HCT116 (cell line): ENCODE measurements around the gene BOD1L1.

ENCODE experiments used
- EGR1 ChIP-seq: IDR thresholded peaks from 2 replicates; pipeline ENCODE4 v1.6.1; 2012; ENCODE audit warnings: low read depth
- ELF1 ChIP-seq: IDR thresholded peaks from 2 replicates; pipeline ENCODE4 v1.6.1; 2012; ENCODE audit warnings: low read depth, borderline replicate concordance
- EZH2 ChIP-seq: fragments of 200-600 bp; sonication (generic); IDR thresholded peaks from 2 replicates; pipeline ENCODE4 v1.6.1; 2017; ENCODE audit warnings: antibody characterized with exemption, mixed run types
- POLR2A ChIP-seq: IDR thresholded peaks from 2 replicates; pipeline ENCODE4 v1.7.0; 2011; ENCODE audit warnings: borderline replicate concordance; ENCODE audit not compliant: insufficient read depth, insufficient read length; ENCODE audit errors: extremely low read depth
- RAD21 ChIP-seq: IDR thresholded peaks from 2 replicates; pipeline ENCODE4 v1.6.1; 2012; ENCODE audit warnings: low read depth, mild to moderate bottlenecking
- SP1 ChIP-seq: IDR thresholded peaks from 2 replicates; pipeline ENCODE4 v1.6.1; 2012; ENCODE audit warnings: low read depth
- ZFX ChIP-seq: fragments of 450-650 bp; IDR thresholded peaks from 2 replicates; pipeline ENCODE4 v1.6.1; 2017
- ZNF274 ChIP-seq: fragments of 200-500 bp; sonication (Bioruptor generic); IDR thresholded peaks from 2 replicates; pipeline ENCODE4 v1.6.1; 2014; ENCODE audit warnings: mild to moderate bottlenecking, low read depth, low read length, inconsistent platforms
- TF ChIP-seq, protein P1 (sequence below), 3 experiments: fragments of 200-600 bp in 1 of 3; sonication (generic) in 1 of 3; IDR thresholded peaks in 2 of 3; conservative IDR thresholded peaks in 1 of 3; 2 replicates each; pipeline ENCODE4 v1.5.1; 2012 to 2017; ENCODE audit warnings: low read depth in 2 of 3, low read length in 2 of 3, antibody characterized with exemption in 1 of 3, borderline replicate concordance in 1 of 3, control low read depth in 1 of 3, mild to moderate bottlenecking in 1 of 3, mixed read lengths in 1 of 3, mixed run types in 1 of 3, moderate library complexity in 1 of 3; ENCODE audit not compliant: insufficient read depth in 1 of 3
- TF ChIP-seq, protein P2 (sequence below): IDR thresholded peaks from 2 replicates; pipeline ENCODE4 v1.6.1; 2012

DNA sequence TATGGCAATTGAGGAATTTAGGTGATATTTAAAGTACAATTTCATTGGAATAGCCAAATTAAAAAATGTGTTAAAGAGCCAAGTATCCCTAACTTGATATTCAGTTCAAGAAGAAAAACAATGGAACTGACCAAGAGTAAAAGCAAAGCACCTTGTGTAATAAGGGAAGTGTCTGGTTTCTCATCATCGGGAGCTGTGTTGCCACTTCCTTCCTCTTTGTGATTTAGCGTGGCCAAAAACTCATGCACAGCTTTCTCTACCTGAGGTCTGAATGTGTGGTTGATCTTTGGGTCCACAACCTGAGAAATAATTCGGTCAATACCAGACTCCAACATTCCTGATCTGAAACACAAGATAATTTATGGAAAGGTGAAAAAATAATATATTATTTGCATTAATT lies 12.4 kb downstream of the BOD1L1 start:
- TF ChIP-seq RAD21, result no peak
- TF ChIP-seq, protein P1, sequence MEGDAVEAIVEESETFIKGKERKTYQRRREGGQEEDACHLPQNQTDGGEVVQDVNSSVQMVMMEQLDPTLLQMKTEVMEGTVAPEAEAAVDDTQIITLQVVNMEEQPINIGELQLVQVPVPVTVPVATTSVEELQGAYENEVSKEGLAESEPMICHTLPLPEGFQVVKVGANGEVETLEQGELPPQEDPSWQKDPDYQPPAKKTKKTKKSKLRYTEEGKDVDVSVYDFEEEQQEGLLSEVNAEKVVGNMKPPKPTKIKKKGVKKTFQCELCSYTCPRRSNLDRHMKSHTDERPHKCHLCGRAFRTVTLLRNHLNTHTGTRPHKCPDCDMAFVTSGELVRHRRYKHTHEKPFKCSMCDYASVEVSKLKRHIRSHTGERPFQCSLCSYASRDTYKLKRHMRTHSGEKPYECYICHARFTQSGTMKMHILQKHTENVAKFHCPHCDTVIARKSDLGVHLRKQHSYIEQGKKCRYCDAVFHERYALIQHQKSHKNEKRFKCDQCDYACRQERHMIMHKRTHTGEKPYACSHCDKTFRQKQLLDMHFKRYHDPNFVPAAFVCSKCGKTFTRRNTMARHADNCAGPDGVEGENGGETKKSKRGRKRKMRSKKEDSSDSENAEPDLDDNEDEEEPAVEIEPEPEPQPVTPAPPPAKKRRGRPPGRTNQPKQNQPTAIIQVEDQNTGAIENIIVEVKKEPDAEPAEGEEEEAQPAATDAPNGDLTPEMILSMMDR (IDR thresholded peaks at IDR 0.05 in 2 of 3, conservative IDR thresholded peaks at IDR 0.05 in 1 of 3; ENCODE audit: borderline replicate concordance in 1 of 3, insufficient read depth in 1 of 3, low read depth in 2 of 3, low read length in 2 of 3), result no peak
- TF ChIP-seq, protein P2, sequence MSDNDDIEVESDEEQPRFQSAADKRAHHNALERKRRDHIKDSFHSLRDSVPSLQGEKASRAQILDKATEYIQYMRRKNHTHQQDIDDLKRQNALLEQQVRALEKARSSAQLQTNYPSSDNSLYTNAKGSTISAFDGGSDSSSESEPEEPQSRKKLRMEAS, result no peak
- no peak for TF ChIP-seq ZNF274
- no peak for TF ChIP-seq EGR1
- TF ChIP-seq POLR2A, result no peak
- no peak for TF ChIP-seq ZFX
- TF ChIP-seq ELF1, result no peak
- no peak for TF ChIP-seq EZH2
- TF ChIP-seq SP1, result no peak
